H7 (cell line): ENCODE results near the gene CMTM8. TPM values are rescaled to one million over a fixed set of nuclear protein-coding genes. Genes with fewer than 3 reads are reported as not detected.

Experiments
- DNase-seq: peaks from one replicate; pipeline ENCODE4 v3.0.0; 2012
- H3K27me3 ChIP-seq: 2 replicates; pipeline ENCODE4 v1.6.0; 2011; ENCODE audit warnings: mild to moderate bottlenecking, low read length; ENCODE audit not compliant: control insufficient read depth, insufficient read depth
- H3K36me3 ChIP-seq: replicated peaks from 2 replicates; pipeline ENCODE4 v1.5.1; 2011; ENCODE audit warnings: low read length; ENCODE audit not compliant: control insufficient read depth, insufficient read depth
- H3K4me3 ChIP-seq: 2 replicates; pipeline ENCODE4 v1.5.1; 2011; ENCODE audit warnings: low read depth, mild to moderate bottlenecking, control low read depth, low read length, moderate library complexity; ENCODE audit not compliant: insufficient read depth
- total RNA-seq: library from RNA; depleted of rRNA; stranded (reverse); fragments of >200 nt; shearing (Covaris generic); gene quantifications from 2 replicates; pipeline ENCODE4 v1.2.3, GENCODE V29; 2014

The CMTM8 gene
- total RNA-seq, 1 experiment from 2014 or later = 1.7 TPM

DNA sequence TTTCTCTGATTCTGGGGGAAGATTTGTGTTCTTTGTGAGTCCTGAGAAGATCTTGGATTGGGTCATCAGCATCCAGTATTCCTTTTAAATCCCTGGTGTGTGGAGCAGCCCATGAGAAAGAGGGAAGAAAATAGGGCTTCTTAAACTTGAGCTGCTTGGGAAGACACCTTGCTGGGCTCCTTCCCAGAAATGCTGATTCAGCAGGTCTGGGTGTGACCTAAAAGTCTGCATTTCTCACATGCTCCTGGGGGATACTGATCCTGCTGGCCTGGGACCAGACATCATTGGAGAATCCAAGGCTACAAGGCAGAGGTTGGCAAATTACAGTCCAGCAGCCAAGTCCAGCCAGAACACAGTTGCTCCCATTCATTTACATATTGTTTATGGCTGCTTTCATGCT, 99.0 kb downstream of the CMTM8 start:
- Histone ChIP-seq H3K27me3 (no peaks in the 10 kb centered on the region), H3K4me3 (no peak overlapping the region), H3K36me3 (no peaks in the 10 kb centered on the region)
- DNase-seq = no peak

DNA sequence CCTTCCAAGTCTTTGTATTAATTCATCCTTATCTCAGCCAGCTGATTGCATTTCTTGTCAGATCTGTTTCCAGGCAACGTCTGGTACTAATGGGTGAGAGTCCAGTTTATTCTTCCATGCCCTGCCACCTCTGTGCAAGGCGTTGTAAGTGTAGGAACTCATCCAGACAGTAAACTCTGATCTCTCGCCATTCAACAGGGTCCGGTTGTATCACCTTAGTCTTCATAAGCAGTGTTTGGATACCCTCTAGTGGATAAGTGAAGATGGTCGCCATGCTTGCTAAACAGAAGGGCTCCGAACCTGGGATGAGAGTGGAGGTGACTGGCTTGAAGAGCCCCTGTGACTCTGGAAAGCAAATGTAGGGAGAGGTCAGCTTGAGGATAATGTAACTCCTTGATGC, 101.6 kb downstream of the CMTM8 start:
- Histone ChIP-seq H3K4me3 (no peak overlapping the region), H3K36me3 (no peaks in the 10 kb centered on the region), H3K27me3 (no peaks in the 10 kb centered on the region)
- peak; percentile 79 for DNase-seq

DNA sequence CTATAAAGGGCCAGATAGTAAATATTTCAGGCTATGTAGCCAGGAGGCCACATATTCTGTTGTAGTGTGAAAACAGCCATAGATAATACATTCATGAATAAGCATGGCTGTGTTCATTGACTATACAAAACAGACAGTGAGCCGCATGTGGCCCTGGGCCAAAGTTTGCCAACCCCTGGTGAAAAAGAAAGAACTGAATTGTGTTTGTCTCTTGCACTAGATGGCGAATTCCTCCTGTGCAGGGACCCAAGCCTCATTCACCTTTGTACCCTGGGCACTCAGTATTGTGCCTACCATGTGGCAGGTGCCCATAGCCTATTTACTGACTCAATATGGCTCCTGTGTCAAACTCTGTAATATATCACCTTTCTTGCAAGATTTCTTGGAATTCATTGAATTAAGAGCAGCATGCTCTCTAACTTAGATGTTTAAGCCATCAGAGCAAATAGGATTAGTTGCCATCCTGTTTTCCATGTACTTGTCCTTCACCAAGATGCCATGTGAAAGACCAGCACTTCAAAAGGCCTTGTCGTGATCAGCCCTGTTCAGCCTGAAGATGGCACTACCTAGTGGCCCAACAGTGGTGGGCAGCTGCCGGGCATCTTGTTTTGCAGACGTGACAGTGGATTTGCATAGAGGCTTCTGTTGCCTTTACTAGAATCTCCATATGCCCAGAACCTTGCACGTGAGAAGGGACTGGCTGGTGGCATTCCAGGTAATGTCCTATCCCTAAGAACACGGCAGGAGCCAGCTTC, 102.3 kb downstream of the CMTM8 start:
- H3K27me3 ChIP-seq = no peaks in the 10 kb centered on the region
- DNase-seq = no peak
- H3K36me3 ChIP-seq = no peaks in the 10 kb centered on the region
- no peak overlapping the region for H3K4me3 ChIP-seq

GRCh38 chr3:32347343-32348125, 109.1 kb downstream of the CMTM8 start:
- Histone ChIP-seq H3K36me3 (no peaks in the 10 kb centered on the region), H3K27me3 (no peaks in the 10 kb centered on the region), H3K4me3 (no peak overlapping the region)
- DNase-seq = no peak

GRCh38 chr3:32349184-32349583, 110.7 kb downstream of the CMTM8 start:
- H3K27me3 ChIP-seq = no peaks in the 10 kb centered on the region
- H3K4me3 ChIP-seq = no peak overlapping the region
- H3K36me3 ChIP-seq = no peaks in the 10 kb centered on the region
- DNase-seq = peak; percentile 67

GRCh38 chr3:32352563-32352962, 114.1 kb downstream of the CMTM8 start:
- Histone ChIP-seq H3K36me3 (no peaks in the 10 kb centered on the region), H3K27me3 (no peaks in the 10 kb centered on the region), H3K4me3 (no peak overlapping the region)
- DNase-seq = no peak

- Histone ChIP-seq H3K36me3 (no peaks in the 10 kb centered on the region), H3K27me3 (no peaks in the 10 kb centered on the region), H3K4me3 (no peak overlapping the region)
- no peak for DNase-seq
Measured at GRCh38 chr3:32353351-32353750, 114.9 kb downstream of the CMTM8 start.

- no peak for DNase-seq
- H3K27me3 ChIP-seq = no peaks in the 10 kb centered on the region
- H3K4me3 ChIP-seq = no peak overlapping the region
- H3K36me3 ChIP-seq = no peaks in the 10 kb centered on the region
Measured at GRCh38 chr3:32354362-32354778, 115.9 kb downstream of the CMTM8 start.

DNA sequence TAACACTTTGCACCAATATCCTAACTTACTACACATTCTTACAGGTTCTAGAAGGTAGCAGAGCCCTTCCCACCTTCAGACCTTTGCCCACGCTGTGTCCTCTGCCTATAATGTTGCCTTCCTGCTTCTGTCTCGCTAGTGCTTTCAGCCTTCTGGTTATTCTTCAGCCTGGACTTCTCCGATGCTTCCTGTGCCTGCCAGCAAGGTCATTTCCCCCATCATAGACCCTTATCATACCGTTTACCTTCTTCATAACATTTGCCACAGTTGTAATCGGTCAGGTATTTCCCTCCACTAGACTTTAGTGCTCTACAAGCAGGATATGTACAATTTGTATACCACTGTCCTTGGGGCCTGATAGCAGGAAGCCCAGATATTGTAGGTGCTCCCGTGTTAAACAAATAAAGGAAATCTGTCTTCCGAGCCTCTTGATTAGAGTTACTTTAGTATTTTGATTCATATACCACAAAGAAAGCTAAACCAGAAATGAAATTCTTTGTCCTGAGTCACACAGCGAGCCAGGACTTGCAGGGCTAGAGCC, 117.3 kb downstream of the CMTM8 start:
- Histone ChIP-seq H3K36me3 (no peaks in the 10 kb centered on the region), H3K27me3 (no peaks in the 10 kb centered on the region), H3K4me3 (no peak overlapping the region)
- DNase-seq = no peak

DNA sequence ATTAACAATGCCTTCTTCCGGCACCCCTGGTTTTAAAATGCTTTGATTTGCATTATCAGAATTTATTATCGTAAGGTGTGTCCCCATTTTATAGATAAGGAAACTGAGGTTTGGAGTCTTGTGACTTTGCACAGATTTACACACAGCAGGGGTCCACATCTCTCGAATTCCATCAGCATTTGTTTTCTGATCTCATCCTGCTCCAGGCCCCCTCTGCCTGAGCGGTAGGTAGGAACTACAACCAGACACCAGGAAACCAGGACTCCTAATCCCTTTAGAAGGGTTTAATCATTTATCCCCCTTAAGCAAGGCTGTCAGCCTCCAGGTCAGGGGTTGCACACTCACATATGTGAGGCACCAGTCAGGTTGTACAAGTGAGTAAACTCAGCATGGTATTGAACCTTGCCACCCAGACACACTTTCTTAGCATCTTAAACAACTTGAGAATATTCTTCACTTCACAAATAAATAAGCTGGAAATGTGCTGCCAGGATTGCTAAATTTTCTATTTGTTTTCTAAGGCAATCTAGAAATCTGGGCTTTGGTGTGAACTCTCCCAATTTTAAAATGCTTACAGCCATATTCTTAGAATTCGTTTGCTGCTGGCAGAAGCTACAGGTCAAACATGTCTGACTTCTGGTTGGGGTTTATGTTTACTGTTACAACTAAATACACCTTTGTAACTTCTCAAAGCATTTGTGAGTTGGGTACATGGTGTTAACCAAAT, 121.4 kb downstream of the CMTM8 start:
- DNase-seq = peak; percentile 59
- H3K4me3 ChIP-seq = no peak overlapping the region
- no peaks in the 10 kb centered on the region for H3K27me3 ChIP-seq
- no peaks in the 10 kb centered on the region for H3K36me3 ChIP-seq

DNA sequence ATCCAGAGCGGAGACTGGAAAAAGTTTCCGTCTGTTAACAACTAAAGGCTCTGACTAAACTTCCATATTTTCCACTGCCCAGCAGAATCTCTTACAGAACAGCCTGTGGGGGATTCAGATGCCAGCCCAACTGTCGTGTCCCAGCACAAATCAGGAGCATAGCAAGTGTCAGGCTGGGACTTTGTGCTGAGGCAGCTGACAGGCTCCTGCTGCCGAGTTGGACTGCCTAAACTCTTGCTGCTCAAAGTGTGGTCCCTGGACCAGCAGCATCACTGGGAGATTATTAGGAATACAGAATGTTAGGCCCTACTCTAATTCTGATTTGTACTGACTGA, 122.0 kb downstream of the CMTM8 start:
- no peak overlapping the region for H3K4me3 ChIP-seq
- no peak for DNase-seq
- H3K36me3 ChIP-seq = no peaks in the 10 kb centered on the region
- no peaks in the 10 kb centered on the region for H3K27me3 ChIP-seq

GRCh38 chr3:32366638-32367397, 128.3 kb downstream of the CMTM8 start:
- Histone ChIP-seq H3K4me3 (no peak overlapping the region), H3K36me3 (no peaks in the 10 kb centered on the region), H3K27me3 (no peaks in the 10 kb centered on the region)
- peak; percentile 18 for DNase-seq

- H3K27me3 ChIP-seq = no peaks in the 10 kb centered on the region
- no peak overlapping the region for H3K4me3 ChIP-seq
- H3K36me3 ChIP-seq = no peaks in the 10 kb centered on the region
- DNase-seq = peak; percentile 22
Measured at GRCh38 chr3:32367442-32367841, 129.0 kb downstream of the CMTM8 start.
